Heart left ventricle (tissue), 16 donors: ENCODE measurements around the gene FFAR3. TPM values are rescaled to one million over a fixed set of nuclear protein-coding genes. Genes with fewer than 3 reads are reported as not detected.
"Not testable (repeated sequence)": the region's sequence is repeated elsewhere in the genome, so short reads cannot be mapped to it uniquely, and the experiment has no call there.

Source experiments
- ATAC-seq, 4 donors: fragments of 200-7000 bp; cut with Tn5 transposase; one replicate each; pipeline ENCODE4 v1.9.1; 2020 to 2022; ENCODE audit warnings: moderate library complexity in 4 of 4, mild to moderate bottlenecking in 3 of 4, moderate number of reproducible peaks in 1 of 4
- DNase-seq, 5 donors: peaks; one replicate each; pipeline ENCODE4 v3.0.0-alpha.2; 2020
- H3K27ac ChIP-seq, 12 donors: fragments of 200-600 bp; sonication (generic) in 4 of 12; one replicate each; pipeline versions ENCODE4 v1.5.0 to v1.8.0; 2016 to 2022; ENCODE audit warnings: mild to moderate bottlenecking in 2 of 12
- H3K27me3 ChIP-seq, 9 donors: fragments of 200-600 bp; sonication (generic) in 2 of 9; one replicate each; pipeline versions ENCODE4 v1.5.1 to v1.8.0; 2016 to 2022; ENCODE audit warnings: mild to moderate bottlenecking in 3 of 9
- H3K36me3 ChIP-seq, 9 donors: fragments of 200-600 bp; sonication (generic) in 2 of 9; one replicate each; pipeline versions ENCODE4 v1.5.0 to v1.8.0; 2018 to 2022; ENCODE audit warnings: mild to moderate bottlenecking in 2 of 9
- H3K4me1 ChIP-seq, 12 donors: fragments of 200-600 bp; sonication (generic) in 4 of 12; one replicate each; pipeline versions ENCODE4 v1.5.0 to v1.8.0; 2016 to 2022; ENCODE audit warnings: mild to moderate bottlenecking in 3 of 12
- H3K4me3 ChIP-seq, 12 donors: fragments of 200-600 bp; sonication (generic) in 4 of 12; one replicate each; pipeline versions ENCODE4 v1.5.0 to v1.8.0; 2017 to 2022; ENCODE audit warnings: mild to moderate bottlenecking in 9 of 12, moderate library complexity in 4 of 12
- H3K9me3 ChIP-seq, 12 donors: fragments of 200-600 bp; sonication (generic) in 4 of 12; one replicate each; pipeline versions ENCODE4 v1.5.0 to v1.8.0; 2016 to 2022; ENCODE audit warnings: mild to moderate bottlenecking in 1 of 12
- POLR2A ChIP-seq, 2 donors: fragments of 450-650 bp; IDR thresholded peaks; one replicate each; pipeline ENCODE4 v1.6.1; 2017; ENCODE audit warnings: antibody characterized with exemption in 2 of 2, mild to moderate bottlenecking in 2 of 2, moderate library complexity in 2 of 2
- WGBS, 4 donors: extraction: QIAGEN DNeasy Blood & Tissue Kit in 2 of 4; methylation state at CpG; one replicate each; pipeline versions ENCODE4 v1.1.5 to v1.1.7; 2013 to 2018; 5-methylcytosine and 5-hydroxymethylcytosine counted together
- intact Hi-C, 10 donors: fragments of 100-400 bp; cut with DNase I; formaldehyde crosslinking; loops; one replicate each; pipeline versions ENCODE4 v1.11.1 to v1.14.2; 2022
- polyA plus RNA-seq, 2 donors: library from polyadenylated mRNA; stranded (reverse); fragments of 200-250 nt; gene quantifications; one replicate each; pipeline ENCODE4 v1.2.3, GENCODE V29; 2013
- total RNA-seq, 9 donors: library from RNA; depleted of rRNA in 2 of 9; stranded (reverse); fragments of >200 nt in 2 of 9; fragmentation: NEBNext Ultra II Directional in 3 of 9; extraction: Animal tissue kit (Norgen Biotek cat#: 25700) in 3 of 9; gene quantifications; one replicate each; pipeline versions ENCODE4 v1.1.0 to v1.2.4, GENCODE V29; 2016 to 2023
- TF ChIP-seq, protein P1 (sequence below), 12 donors: fragments of 200-600 bp; sonication (generic) in 4 of 12; IDR thresholded peaks; one replicate each; pipeline versions ENCODE4 v1.5.0 to v1.8.0; 2018 to 2022; ENCODE audit warnings: antibody characterized with exemption in 12 of 12, mild to moderate bottlenecking in 5 of 12
- donor health status: ischemic (EF 13 %, LVEDD 7.1; RV severe dilation, severe dysfunction).
- donor health status: healthy with polysubstance abuse.
- donor health status: DM: no; HTN: yes; CAD: no.
- donor health status: DM: no; HTN: no; CAD: no.
- donor health status: ischemic (EF 25% LVEDD 6.9; RV normal size, moderate dysfunction).
- donor health status: ischemic (EF 25% LVEDD 5.7; RV mildly dilated, moderate dysfunction).
- donor health status: healthy.
- donor health status: DM: yes; HTN: yes; CAD: no.
- donor health status: ischemic (EF 35%, LVEDD 5.7; RV mildly dilated, moderate dysfunction).
- donor health status: nonischemic (EF 11% LVEDD 7.7; RV severe dilation, severe dysfunction).
- donor health status: DM: yes; HTN: yes; CAD: no.
- donor health status: PGD.
- donor health status: ischemic (EF 29% LVEDD 5.4; RV normal size, mild dysfunction).
- donor health status: nonischemic (EF 23%, LVEDD 6.1; RV moderate dilation, normal function).

FFAR3 gene
- total and polyA plus RNA-seq, 11 donors = 0.11 to 0.96 (median 0.15) TPM; not detected in 8

DNA sequence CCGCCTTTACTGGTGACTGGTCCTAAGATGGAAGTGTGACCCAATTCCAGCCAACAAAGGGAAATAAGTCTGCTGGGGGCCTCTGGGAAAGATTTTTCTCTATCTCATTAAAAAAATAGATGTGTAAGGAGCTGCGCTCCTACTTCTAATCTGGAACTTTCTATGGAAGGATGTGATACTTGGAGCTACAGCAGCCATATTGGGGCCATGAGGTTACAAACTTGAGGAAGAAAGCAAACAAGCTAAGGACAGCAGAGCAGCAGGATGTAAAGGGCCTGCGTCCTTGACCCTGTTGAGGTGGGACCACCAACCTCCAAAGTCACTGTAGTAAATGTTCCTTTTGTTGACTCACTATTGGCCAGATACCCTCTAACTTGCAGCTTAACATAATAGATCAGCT lies 20.1 kb downstream of the FFAR3 start:
- H3K9me3 ChIP-seq = peaks cover 0 to 6% (median 0%) of the 10 kb centered on the region in 12 donors
- 93 to 99% (median 95%) methylated on average over 3 of the region's 3 CpGs for WGBS, 4 donors

DNA sequence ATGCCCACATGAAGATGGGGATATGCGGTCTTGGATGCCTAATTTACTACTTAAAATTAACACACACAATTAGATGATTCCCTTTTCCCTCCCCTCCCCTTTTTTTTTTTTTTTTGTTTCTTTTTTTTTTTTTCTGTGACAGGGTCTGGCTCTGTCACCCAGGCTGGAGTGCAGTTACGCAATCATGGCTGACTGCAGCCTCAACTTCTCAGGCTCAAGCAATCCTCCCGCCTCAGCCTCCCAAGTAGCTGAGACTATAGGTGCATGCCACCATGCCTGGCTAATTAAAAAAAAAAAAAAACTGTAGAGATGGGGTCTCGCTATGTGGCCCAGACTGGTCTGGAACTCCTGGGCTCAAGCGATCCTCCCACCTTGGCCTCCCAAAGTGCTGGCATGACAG lies 21.3 kb downstream of the FFAR3 start:
- DNase-seq, ATAC-seq, H3K9me3 ChIP-seq, intact Hi-C loops, H3K36me3 ChIP-seq, H3K4me3 ChIP-seq, H3K27me3 ChIP-seq, H3K27ac ChIP-seq: not testable (repeated sequence)
- 92 to 97% (median 96%) methylated on average over 5 of the region's 5 CpGs for WGBS, 4 donors
- peaks cover 0 to 11% (median 0%) of the 10 kb centered on the region in 12 donors for H3K4me1 ChIP-seq

More for the DNA sequence above, 20.1 kb downstream of the FFAR3 start:
- TF ChIP-seq, protein P1, sequence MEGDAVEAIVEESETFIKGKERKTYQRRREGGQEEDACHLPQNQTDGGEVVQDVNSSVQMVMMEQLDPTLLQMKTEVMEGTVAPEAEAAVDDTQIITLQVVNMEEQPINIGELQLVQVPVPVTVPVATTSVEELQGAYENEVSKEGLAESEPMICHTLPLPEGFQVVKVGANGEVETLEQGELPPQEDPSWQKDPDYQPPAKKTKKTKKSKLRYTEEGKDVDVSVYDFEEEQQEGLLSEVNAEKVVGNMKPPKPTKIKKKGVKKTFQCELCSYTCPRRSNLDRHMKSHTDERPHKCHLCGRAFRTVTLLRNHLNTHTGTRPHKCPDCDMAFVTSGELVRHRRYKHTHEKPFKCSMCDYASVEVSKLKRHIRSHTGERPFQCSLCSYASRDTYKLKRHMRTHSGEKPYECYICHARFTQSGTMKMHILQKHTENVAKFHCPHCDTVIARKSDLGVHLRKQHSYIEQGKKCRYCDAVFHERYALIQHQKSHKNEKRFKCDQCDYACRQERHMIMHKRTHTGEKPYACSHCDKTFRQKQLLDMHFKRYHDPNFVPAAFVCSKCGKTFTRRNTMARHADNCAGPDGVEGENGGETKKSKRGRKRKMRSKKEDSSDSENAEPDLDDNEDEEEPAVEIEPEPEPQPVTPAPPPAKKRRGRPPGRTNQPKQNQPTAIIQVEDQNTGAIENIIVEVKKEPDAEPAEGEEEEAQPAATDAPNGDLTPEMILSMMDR (IDR thresholded peaks at IDR 0.05) = no peak
- Histone ChIP-seq H3K27ac (no peak overlapping the region), H3K27me3 (peaks cover 0 to 9% (median 0%) of the 10 kb centered on the region in 9 donors), H3K4me1 (peaks cover 0 to 11% (median 0%) of the 10 kb centered on the region in 12 donors), H3K36me3 (no peaks in the 10 kb centered on the region), H3K4me3 (no peak overlapping the region)
- intact Hi-C loops = no loop called here
- DNase-seq = no peak
- ATAC-seq = no peak

DNA sequence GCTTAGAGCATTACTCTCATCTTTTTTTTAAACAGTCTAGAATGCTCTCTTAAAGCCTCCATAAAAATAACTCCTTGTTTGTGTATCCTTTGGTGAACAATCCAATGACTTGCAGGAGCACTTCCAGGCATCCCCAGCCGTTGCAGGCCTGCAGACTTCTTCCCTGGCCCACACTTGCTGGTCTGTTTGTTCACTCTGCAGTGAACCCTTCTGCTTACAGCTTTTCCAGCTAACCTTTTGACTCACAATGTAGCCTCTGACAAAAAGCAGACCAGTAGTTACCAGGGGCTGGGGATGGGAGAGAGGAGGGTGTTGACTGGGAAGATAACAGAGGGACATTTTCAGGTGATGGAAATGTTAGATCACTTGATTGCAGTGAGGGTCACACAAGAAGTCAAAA lies 21.7 kb downstream of the FFAR3 start:
- 15 to 52% (median 20%) methylated on average over 1 of the region's 1 CpG for WGBS, 4 donors
- intact Hi-C loops = no loop called here
- peaks cover 0 to 7% (median 0%) of the 10 kb centered on the region in 12 donors for H3K9me3 ChIP-seq
- H3K4me1 ChIP-seq = peaks cover 0 to 11% (median 0%) of the 10 kb centered on the region in 12 donors
- H3K4me3 ChIP-seq = no peak overlapping the region
- H3K27me3 ChIP-seq = peaks cover 0 to 9% (median 0%) of the 10 kb centered on the region in 9 donors
- ATAC-seq (no peak), DNase-seq (no peak)
- peak overlapping the region in 1 of 12 donors; percentile 10 for H3K27ac ChIP-seq
- no peaks in the 10 kb centered on the region for H3K36me3 ChIP-seq
- no peak for TF ChIP-seq POLR2A (IDR thresholded peaks at IDR 0.05)
- TF ChIP-seq, protein P1 (IDR thresholded peaks at IDR 0.05) = no peak

DNA sequence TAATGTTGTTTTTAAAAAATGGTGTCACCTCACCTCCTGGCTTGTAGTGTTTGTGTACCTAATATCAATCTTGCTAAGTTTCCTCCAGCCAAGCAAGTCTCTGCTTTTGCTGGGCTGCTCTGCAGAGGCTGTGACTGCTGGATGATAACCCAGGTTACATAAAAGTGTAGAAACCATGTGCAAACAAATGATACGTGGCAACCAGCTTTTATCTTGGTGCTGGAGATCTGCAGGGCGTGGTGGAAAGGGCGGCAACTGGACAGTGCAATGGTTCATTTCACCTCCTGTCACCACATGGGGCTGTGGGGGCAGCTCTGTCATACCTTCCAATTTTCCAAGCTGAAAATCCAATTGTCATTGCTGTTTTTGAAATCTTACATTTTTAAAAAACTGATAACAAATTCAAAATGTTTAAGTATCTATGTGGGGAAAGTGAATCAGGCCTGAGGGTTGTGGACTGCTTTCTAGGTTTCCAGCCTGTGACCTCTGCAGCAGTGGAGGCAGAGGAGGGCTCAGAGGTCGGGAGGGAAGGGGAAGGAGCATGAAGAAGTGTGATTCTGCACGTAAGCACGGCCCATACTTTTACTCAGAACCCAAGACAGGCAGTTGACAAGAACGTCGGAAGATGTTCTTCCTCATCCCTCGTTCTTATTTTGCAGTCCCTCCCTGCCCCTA lies 22.3 kb downstream of the FFAR3 start:
- peak in 1 of 4 donors; percentile 51 for ATAC-seq
- Histone ChIP-seq H3K4me3 (no peak overlapping the region), H3K27ac (peak overlapping the region in 1 of 12 donors; percentile 10), H3K4me1 (peaks cover 0 to 11% (median 0%) of the 10 kb centered on the region in 12 donors), H3K9me3 (peaks cover 0 to 13% (median 1%) of the 10 kb centered on the region in 12 donors), H3K36me3 (no peaks in the 10 kb centered on the region), H3K27me3 (peaks cover 0 to 9% (median 0%) of the 10 kb centered on the region in 9 donors)
- intact Hi-C loops = no loop called here
- WGBS, 4 donors = 33 to 41% (median 39%) methylated on average over 9 of the region's 9 CpGs
- TF ChIP-seq, protein P1 (IDR thresholded peaks at IDR 0.05) = no peak
- TF ChIP-seq POLR2A (IDR thresholded peaks at IDR 0.05) = no peak
- DNase-seq = no peak
